GM13976 (cell line): ENCODE measurements around the gene TMEM163.

ENCODE experiments used
- DNase-seq: peaks from one replicate; pipeline ENCODE4 v3.0.0; 2012; ENCODE audit warnings: low spot score
- CTCF ChIP-seq: IDR thresholded peaks from 2 replicates; pipeline ENCODE4 v1.5.1; 2012; ENCODE audit warnings: borderline replicate concordance, mild to moderate bottlenecking; ENCODE audit not compliant: insufficient read depth; ENCODE audit errors: extremely low read depth, missing control alignments, control extremely low read depth
- in situ Hi-C: fragments of 300-500 bp; cut with MboI; formaldehyde crosslinking; loops from one replicate; pipeline ENCODE4 v1.12.0; 2022; ENCODE audit warnings: low sequenced_read_pairs, mixed read lengths, inconsistent platforms; ENCODE audit not compliant: unreplicated experiment

The TMEM163 gene

GRCh38 chr2:134716721-134717243 lies 2.0 kb downstream of the TMEM163 start:
- DNase-seq = no peak
- in situ Hi-C loops = no loop called here
- TF ChIP-seq CTCF = no peak

GRCh38 chr2:134715932-134716643 lies 2.7 kb downstream of the TMEM163 start:
- DNase-seq = no peak
- TF ChIP-seq CTCF = no peak
- in situ Hi-C loops = no loop called here

- in situ Hi-C loops = no loop called here
- no peak for DNase-seq
- TF ChIP-seq CTCF = no peak
These were observed 4.6 kb downstream of the TMEM163 start for GRCh38 chr2:134714228-134714627.

GRCh38 chr2:134713606-134714005 lies 5.2 kb downstream of the TMEM163 start:
- in situ Hi-C loops = no loop called here
- no peak for TF ChIP-seq CTCF
- DNase-seq = no peak

- DNase-seq = no peak
- in situ Hi-C loops = no loop called here
- TF ChIP-seq CTCF = no peak
These were observed 5.6 kb downstream of the TMEM163 start for GRCh38 chr2:134713176-134713575.

GRCh38 chr2:134712736-134713135 lies 6.1 kb downstream of the TMEM163 start:
- TF ChIP-seq CTCF = no peak
- no peak for DNase-seq
- in situ Hi-C loops = no loop called here
